Activated naive CD4-positive, alpha-beta T cell treated with anti-CD3 and anti-CD28 coated beads, Interleukin-2, amount 50 U/mL, for 72 hours (primary cell): Measurements from ENCODE around the gene MYO3B. TPM values are rescaled to one million over a fixed set of nuclear protein-coding genes. Genes with fewer than 3 reads are reported as not detected.
"Not testable (repeated sequence)": the region's sequence is repeated elsewhere in the genome, so short reads cannot be mapped to it uniquely, and the experiment has no call there.

Source experiments
- ATAC-seq, 2 donors: fragments of 150-1000 bp; cut with Tn5 transposase; 2 replicates each; pipeline ENCODE4 v1.10.0; 2021; ENCODE audit warnings: mild to moderate bottlenecking in 2 of 2, moderate library complexity in 2 of 2
- DNase-seq, 2 donors: peaks; one replicate each; pipeline ENCODE4 v3.0.0; 2021 to 2022; ENCODE audit warnings: low spot score in 2 of 2
- H3K27ac Mint-ChIP-seq, 2 donors: one replicate each; pipeline ENCODE4 v1.8.0; 2022; ENCODE audit warnings: mild to moderate bottlenecking in 2 of 2, mixed read lengths in 2 of 2
- H3K36me3 Mint-ChIP-seq, 2 donors: one replicate each; pipeline ENCODE4 v1.8.0; 2022; ENCODE audit warnings: mixed read lengths in 2 of 2
- H3K9me3 Mint-ChIP-seq, 2 donors: one replicate each; pipeline ENCODE4 v1.8.0; 2022; ENCODE audit warnings: mixed read lengths in 2 of 2
- total RNA-seq, 2 donors: library from RNA; stranded (reverse); gene quantifications; one replicate each; pipeline ENCODE4 v1.2.3, GENCODE V29; 2022

The MYO3B gene
- total RNA-seq, 2 donors from 2014 or later = 0.18 to 0.27 TPM

DNA sequence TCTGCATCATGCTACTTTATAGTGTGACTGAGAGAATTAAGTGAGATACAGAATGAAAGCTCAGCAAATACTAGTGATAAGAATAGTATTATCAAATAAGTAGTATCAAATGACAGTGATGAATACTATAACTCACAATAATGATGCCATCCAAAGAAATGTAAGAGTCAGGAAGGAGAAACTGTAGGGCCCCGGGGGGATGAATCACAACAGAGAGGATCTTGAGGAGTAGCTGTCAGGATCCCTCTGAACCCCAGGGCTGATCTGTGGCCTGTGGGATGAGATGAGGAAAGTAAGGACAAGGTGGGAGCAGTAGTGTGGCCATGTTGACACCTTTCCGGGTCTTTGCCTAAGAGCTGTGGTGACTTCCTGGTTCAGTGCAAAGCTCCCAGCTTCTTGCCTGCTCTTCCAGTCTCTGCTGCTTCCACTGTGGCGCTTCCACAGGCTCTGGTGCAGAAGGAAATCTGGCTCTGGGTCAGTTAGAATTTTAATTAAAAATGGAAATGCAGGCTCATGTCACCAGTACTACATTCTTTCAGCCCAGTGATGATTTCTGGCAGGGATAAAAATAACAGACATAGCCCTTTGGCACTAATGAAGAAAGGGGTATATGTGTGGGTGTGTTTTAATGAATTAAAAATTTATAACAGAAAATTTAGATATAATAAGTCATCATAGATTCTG is 166.9 kb downstream of the MYO3B start:
- no peak for DNase-seq
- no peak overlapping the region for H3K27ac Mint-ChIP-seq

DNA sequence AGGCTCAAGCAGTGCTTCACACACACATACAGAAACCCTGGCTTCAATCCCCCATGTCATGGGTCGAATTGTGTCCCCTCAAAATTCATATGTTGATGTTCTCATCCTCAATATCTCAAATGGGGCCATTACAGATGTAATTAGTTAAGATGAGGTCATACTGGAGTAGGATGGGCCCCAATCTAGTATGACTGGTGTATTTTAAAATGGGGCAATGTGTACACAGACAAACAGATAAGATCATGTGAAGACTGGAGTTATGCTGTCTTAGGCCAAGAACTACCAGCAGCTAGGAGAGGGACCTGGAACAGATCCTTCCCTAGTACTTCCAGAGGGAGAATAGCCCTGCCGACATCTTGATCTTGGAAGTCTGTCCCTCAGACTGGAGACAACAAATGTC is 167.7 kb downstream of the MYO3B start:
- Mint-ChIP-seq H3K36me3 (no peaks in the 10 kb centered on the region), H3K27ac (no peak overlapping the region), H3K9me3 (no peaks in the 10 kb centered on the region)
- ATAC-seq (no peak), DNase-seq (no peak)

More for the DNA sequence above, 166.9 kb downstream of the MYO3B start:
- no peak for ATAC-seq
- H3K9me3 Mint-ChIP-seq = no peaks in the 10 kb centered on the region
- H3K36me3 Mint-ChIP-seq = no peaks in the 10 kb centered on the region

DNA sequence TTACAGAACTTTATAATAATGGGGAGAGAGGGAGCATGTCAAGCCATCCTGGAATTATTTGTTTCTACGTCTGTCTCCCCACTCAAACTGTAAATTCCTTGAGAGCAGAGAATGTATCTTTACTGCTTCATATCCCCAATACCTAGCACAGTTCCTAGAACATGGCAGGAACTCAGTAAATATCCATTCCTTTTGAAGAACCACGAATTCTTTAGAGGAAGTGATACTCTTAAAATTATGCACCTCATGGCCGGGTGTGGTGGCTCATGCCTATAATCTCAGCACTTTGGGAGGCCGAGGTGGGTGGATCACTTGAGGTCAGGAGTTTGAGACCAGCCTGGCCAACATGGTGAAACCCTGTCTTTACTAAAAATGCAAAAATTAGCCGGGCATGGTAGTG is 171.3 kb downstream of the MYO3B start:
- H3K36me3 Mint-ChIP-seq, H3K9me3 Mint-ChIP-seq, ATAC-seq, H3K27ac Mint-ChIP-seq, DNase-seq: not testable (repeated sequence)

DNA sequence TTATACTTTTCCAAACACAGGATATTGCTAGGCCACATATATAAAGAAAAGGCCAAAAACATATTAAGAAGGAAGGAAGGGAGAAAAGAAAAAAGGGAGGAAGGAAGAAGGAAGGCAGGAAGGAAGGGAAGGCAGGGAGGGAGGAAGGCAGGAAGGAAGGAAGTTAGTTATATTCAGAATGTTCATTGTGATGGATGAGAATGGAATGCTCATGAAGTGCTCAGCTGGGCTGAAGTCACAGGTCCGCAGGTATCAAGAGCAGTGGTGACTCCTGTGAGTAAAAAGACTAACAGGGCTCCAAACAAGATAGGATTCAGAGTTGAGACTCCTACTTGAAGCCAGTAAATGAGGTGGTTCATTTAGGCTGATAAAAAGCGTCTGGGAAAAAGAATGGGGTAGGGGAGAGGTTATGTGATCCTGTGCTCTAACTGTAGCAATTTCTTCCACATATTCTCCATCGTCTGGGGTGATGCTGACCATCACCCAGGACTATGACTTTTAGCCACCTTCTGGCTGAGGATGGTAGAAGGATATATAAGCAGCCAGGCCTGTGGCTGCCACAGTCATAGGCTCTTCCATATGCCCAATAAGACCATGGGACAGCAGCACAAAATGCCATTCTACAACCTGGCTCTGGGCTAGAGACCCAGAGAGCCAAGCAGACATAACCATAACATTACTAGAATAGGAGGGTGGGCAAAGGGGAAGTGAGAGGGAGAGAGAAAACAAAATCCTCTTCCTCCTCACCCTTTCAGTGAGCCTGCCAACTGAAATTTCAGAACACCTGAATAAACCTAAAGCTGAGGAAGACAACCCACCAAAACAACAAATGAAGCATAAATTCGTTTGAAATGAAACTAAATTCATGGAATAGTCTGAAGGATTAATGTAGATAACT is 173.2 kb downstream of the MYO3B start:
- DNase-seq (no peak), ATAC-seq (no peak)
- Mint-ChIP-seq H3K36me3 (no peaks in the 10 kb centered on the region), H3K27ac (no peak overlapping the region), H3K9me3 (no peaks in the 10 kb centered on the region)

DNA sequence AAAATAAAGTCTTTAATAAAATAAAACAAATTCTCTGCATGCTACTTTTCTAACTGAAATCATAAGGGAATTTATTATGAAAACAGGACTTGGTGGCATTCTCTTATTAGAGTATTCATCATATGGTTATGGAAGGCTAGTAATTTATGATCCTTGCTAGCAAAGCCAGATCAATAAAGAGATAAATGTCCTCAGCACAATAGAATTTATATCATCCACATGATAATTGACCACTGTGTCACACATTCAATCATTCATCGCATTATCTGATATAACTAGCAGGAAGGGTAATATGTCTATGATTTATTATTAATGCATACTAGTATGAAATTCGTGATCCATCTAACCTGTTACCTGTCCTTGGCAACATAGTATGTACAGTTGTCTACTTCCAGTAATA is 175.8 kb downstream of the MYO3B start:
- no peaks in the 10 kb centered on the region for H3K36me3 Mint-ChIP-seq
- ATAC-seq (no peak), DNase-seq (no peak)
- H3K9me3 Mint-ChIP-seq = no peaks in the 10 kb centered on the region
- H3K27ac Mint-ChIP-seq = peak overlapping the region in 1 of 2 donors; percentile 7

DNA sequence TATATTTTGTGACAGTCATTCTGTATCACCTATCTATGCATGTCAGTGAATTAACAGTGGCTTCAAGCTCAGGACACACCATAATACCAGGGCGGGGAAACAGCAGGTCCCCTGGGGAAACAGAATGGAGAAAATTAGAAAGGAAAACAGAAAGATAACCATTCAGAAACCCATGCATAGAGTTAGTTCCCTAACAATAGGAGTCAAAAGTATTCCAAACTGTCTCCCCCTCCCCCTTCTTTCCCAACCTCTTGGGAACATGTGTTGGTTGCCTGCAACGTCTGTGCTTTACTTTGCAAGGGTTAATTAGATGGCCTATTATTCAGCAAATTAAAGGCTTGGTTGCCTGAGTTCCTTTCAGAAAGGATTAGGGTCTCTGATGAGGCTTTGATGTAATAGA is 176.4 kb downstream of the MYO3B start:
- no peak for DNase-seq
- no peaks in the 10 kb centered on the region for H3K9me3 Mint-ChIP-seq
- H3K27ac Mint-ChIP-seq = peak overlapping the region in 1 of 2 donors; percentile 7
- no peaks in the 10 kb centered on the region for H3K36me3 Mint-ChIP-seq
- ATAC-seq = no peak

DNA sequence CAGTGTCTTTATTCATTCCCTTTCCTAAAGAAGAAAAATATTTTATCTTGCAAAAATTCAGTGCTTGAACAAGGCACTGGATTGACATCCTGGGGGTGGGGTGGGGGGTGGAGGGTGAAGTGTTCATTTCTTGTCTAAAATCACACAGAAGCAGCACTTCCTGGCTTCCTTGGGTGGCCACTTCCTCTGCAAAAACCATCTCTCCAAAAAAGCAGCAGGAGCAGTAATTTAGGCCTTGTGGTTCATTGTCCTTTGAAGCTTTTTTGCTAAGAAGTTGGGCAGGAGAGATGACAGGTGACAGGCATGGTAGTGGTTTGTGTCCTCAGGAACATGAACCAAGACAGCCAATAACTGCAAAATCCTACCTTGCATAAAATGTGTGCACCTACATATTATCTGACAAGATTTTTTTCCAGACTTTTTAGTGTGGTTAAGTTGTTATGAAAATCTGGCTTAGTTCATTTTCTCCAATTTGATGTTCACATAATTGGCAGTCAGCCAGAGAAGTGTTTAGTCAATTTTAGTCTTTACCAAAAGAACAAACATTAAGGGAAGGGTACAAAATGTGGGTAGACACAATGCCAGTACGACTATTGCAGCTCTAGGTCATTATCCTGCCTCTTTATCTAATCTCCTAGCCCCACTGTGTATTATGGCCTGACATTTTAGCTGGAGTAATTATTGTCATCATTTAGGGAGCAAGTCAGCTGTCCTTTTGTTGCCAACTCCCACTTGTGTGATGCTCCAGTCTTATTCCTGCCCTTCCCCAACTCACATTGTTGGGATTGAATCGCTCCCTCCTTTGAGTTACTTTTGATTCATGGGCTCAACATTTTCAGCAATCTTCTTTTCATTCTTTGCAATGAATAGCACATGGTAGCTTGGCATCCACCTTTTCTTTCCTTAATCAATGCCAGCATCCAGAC is 177.2 kb downstream of the MYO3B start:
- no peak overlapping the region for H3K27ac Mint-ChIP-seq
- H3K36me3 Mint-ChIP-seq = no peaks in the 10 kb centered on the region
- peak; percentile 65 to 69 for ATAC-seq

DNA sequence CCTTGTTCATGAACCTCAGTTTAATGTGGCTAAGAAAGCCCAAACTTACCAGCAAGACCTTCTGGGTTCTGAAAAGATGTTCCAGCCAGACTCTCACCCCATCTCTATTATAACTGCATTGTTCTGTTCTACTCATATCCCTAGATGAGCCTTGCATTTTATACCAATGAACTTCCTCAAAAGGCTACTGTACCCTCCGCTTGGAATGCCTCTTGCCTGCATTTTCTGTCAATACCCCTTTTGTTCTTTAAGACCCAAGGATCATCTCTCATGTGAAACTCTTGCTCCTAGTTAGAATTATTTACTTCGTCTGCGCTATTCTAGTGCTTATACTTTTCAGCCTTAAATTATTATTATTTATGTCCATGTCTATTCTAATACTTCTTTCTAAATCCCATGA is 181.5 kb downstream of the MYO3B start:
- no peak for ATAC-seq
- no peak for DNase-seq
- H3K36me3 Mint-ChIP-seq = no peaks in the 10 kb centered on the region
- H3K9me3 Mint-ChIP-seq = no peaks in the 10 kb centered on the region
- H3K27ac Mint-ChIP-seq = no peak overlapping the region

More for the DNA sequence above, 177.2 kb downstream of the MYO3B start:
- no peaks in the 10 kb centered on the region for H3K9me3 Mint-ChIP-seq
- no peak for DNase-seq

DNA sequence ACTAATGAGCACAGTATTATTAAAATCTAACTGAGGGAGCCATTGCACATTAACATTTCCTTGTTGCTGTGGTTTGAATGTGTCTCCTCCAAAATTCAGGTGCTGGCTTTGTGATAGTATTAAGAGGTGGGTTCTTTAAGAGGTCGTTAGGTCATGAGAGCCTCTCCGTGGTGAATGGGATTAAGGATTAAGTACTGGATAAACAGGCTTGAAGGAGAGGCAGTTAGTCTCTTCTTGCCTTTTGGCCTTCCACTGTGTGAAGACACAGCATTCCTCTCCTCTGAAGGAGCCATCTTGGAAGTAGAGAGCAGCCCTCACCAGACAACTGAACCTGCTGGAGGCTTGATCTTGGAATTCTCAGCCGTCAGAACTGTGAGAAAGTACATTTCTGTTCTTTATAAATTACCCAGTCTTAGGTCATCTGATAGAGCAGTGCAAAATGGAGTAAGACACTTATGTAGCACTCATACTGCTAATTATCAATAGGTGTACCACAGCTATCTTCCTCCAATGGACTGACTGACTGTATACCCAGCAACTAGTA is 182.7 kb downstream of the MYO3B start:
- Mint-ChIP-seq H3K36me3 (no peaks in the 10 kb centered on the region), H3K27ac (peak overlapping the region in 1 of 2 donors; percentile 4), H3K9me3 (no peaks in the 10 kb centered on the region)
- ATAC-seq = peak in 1 of 2 donors; percentile 2
- no peak for DNase-seq

DNA sequence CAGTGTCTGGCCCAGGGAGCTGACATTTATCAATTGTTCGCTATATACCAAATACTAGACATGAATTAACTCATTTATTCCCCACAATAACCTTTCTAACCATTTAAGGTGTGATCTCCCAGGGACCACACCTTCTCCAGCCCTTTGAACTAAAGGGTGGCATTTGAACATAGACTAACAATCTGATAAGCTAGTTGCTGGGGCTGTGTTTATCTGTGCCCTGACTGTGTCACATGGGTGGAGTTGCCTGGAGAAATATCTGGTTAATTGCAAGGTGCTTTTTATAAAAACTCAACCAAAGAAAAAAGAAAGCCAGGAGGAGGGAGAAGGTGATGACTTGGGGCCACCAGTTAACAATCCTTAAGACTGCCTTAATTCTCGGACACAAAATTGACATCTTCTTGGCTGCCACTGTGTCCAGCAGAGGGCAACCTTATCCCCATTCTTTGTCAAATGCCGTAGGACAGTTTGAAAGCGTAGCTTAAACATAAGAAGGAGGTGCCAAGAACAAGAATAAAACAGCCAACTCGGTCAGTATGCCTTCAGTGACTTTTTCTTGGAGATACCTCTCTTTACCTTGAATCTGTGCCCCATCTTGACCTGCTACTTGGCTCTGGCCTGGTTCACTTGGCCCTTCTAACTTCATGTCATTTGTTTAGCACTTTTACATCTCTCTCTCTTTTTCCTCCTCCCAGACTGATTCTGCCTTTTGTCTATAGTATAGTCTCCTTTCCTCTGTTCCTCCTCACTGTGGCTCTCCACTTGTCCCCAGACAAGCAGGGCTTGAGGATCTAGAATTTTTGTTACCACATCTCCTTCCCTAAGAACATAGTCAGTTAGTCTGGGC is 183.4 kb downstream of the MYO3B start:
- Mint-ChIP-seq H3K36me3 (no peaks in the 10 kb centered on the region), H3K9me3 (no peaks in the 10 kb centered on the region), H3K27ac (peak overlapping the region in 1 of 2 donors; percentile 4)
- ATAC-seq = peak; percentile 46 to 57
- peak in 1 of 2 donors; percentile 61 for DNase-seq

DNA sequence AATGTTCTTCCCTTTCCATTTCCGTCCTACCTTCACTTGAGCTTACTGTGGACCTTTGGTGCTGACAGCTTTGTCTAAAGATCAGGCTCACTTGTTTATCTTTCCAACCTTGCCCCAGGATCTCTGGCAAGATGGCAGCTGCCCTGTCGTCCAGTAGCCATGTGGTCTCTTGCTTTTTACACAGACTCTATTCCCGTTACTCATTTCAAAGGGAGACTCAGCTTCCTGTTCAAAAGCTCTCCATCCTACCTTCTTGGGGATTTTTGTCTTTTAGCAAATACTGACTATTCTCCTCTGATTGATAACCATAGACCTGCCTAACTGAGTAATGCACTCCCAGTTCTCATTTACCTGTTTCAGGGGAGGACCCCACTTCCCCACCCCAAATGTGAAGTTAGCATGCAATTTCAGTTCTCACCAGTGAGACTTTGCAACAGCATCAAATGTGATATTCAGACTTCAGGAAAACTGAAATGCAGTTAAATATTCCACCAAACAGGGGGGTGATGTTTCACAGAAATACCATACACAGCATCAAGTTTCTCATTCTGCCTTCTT is 184.4 kb downstream of the MYO3B start:
- Mint-ChIP-seq H3K9me3 (no peaks in the 10 kb centered on the region), H3K27ac (peak overlapping the region; percentile 81 to 93), H3K36me3 (no peaks in the 10 kb centered on the region)
- DNase-seq = no peak
- peak; percentile 48 to 73 for ATAC-seq

DNA sequence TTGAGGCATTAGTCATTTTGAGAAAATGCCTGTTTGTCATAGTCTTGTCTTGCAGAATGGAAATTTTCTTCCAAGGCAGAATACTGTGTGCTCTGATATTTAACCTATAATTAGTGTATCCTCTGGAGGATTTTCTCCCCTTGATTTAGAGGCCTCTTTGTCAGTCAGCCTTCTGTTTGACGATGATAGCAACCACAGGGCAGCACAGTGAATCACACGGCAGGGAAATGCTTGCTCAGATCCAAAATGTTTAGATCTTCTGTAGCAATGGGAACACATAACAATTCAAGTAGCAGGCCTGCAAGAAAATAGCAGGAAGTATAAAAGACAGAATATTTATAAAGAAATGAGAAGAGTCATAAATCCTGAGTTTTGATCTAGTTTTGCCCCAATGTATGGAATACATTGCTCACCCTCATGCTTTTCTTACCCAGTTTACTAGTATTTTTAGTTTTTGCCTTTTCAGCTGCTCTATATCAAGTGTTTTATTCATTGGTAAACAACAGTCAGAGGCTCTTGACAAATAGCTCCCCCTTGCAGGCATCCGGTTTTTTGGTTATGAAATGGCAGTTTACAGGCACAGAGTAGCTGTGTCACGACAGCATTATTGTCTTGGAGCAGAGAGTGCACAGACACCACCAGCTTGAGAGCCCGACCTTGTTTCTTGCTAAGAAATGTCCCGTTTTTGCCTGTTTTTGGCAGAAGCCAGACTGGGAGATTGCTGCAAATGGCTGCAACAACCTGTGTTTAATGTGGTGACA is 185.1 kb downstream of the MYO3B start:
- Mint-ChIP-seq H3K9me3 (no peaks in the 10 kb centered on the region), H3K36me3 (no peaks in the 10 kb centered on the region), H3K27ac (peak overlapping the region; percentile 81 to 93)
- ATAC-seq (peak; percentile 83 to 91), DNase-seq (no peak)

DNA sequence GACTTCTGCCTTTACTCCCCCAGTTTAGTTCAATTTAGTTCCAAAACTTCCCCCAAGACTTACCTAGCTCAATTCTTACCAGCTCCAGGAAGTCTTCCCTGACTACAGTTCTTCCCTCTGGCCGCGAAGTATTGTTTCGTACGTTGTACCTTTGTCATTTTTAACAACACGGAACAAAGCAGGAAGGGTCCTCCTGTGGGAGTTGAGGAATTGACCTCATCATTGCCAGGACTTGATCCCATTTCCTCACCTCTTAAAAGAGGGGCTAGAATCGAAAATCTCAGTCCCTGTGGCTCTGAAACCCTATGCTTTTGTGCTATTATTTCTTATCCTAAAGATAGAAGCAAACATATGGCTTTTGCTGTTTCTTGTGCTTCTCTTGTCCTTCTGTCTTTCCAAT is 187.1 kb downstream of the MYO3B start:
- no peaks in the 10 kb centered on the region for H3K36me3 Mint-ChIP-seq
- DNase-seq = no peak
- H3K9me3 Mint-ChIP-seq = no peaks in the 10 kb centered on the region
- no peak for ATAC-seq
- no peak overlapping the region for H3K27ac Mint-ChIP-seq

DNA sequence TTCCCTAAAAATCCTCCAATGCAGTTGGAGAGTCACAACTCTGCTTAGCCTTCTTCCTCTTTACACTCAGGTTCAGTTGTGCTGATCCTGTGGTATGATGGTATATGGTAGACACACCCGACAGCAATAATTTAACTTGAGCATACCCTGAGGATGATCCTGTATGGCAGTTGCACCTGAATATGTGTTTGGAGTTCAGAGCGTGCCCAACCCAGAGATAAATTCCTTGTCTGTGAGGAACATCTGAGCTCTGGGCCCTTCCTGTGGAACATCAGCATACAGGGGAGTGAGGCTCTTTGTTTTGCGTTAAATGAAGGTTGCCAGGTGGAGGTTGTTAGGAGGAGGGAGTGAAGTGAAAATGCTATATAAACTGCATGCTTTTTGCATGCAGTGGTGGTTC is 187.7 kb downstream of the MYO3B start:
- Mint-ChIP-seq H3K27ac (no peak overlapping the region), H3K9me3 (no peaks in the 10 kb centered on the region), H3K36me3 (no peaks in the 10 kb centered on the region)
- DNase-seq = no peak
- ATAC-seq = no peak

DNA sequence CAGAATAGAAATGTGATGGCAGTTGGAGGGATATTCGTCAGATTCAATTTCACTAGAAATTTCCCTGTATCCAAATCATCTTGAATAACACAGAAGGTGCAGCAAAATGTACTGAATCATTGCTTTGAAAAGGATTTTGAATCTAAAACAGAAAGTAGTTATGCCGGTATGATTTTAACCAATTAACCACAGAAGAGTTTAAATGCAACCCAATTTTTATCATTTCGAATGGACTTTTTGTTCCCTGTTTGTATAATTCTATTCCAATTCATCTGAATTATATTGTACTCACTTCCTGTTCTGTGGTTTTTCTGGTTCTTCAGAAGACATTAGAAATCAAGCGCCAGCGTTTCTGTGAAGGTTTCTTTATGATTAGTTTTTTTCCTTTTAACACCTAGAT is 190.4 kb downstream of the MYO3B start:
- Mint-ChIP-seq H3K27ac (no peak overlapping the region), H3K36me3 (no peaks in the 10 kb centered on the region), H3K9me3 (no peaks in the 10 kb centered on the region)
- ATAC-seq = peak; percentile 61 to 87
- no peak for DNase-seq
